ENCODE measurements around the gene SRGAP3. TPM values are rescaled to one million over a fixed set of nuclear protein-coding genes. Genes with fewer than 3 reads are reported as not detected.

The SRGAP3 gene
- total RNA-seq, 5 donors from 2014 or later (not counting 1 experiment from before 2014, with no cell fraction given) = 1.4 to 4.4 (median 2.8) TPM

- no peaks in the 10 kb centered on the region for H3K36me3 Mint-ChIP-seq
- H3K27me3 ChIP-seq (replicated peaks in 1 of 2; ENCODE audit: control insufficient read depth in 2 of 2, extremely low read depth in 1 of 2, insufficient read depth in 2 of 2, low read length in 1 of 2) = no peaks in the 10 kb centered on the region
These were observed 23.1 kb downstream of the SRGAP3 start for GRCh38 chr3:9226326-9226725.

DNA sequence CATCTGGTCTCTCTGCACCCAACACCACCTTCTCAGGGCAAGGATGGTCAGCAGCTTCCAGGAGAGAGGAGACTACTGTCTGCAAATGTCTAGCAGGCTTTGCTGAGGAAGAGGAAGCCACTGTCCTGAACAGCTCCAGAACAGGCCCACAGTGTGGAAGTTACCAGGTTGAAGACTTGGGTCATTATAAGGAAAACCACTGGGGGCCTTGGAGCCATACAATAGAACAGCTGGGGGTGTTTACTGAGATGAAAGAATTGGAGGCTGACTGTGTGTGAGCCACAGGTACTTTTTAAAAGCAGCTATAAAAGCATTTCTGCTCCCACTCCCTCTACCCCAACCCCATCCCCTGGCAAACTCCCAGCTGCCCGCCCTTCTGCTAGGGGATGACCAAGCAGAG, 24.2 kb downstream of the SRGAP3 start:
- H3K4me3 ChIP-seq (ENCODE audit: control insufficient read depth in 1 of 2, extremely low read depth in 1 of 2, low read length in 1 of 2) = no peak overlapping the region
- DNase-seq = no peak
- Mint-ChIP-seq H3K27me3 (no peaks in the 10 kb centered on the region), H3K9me3 (no peaks in the 10 kb centered on the region), H3K36me3 (no peaks in the 10 kb centered on the region), H3K4me3 (no peak overlapping the region), H3K27ac (no peak overlapping the region), H3K4me1 (peaks cover 0 to 4% (median 0%) of the 10 kb centered on the region in 3 donors)
- WGBS (ENCODE audit: insufficient coverage) = 100% methylated on average over 1 of the region's 1 CpG
- no peak overlapping the region for H3K27ac ChIP-seq (ENCODE audit: low read length)
- ChIA-PET POLR2A (no interaction called here), CTCF (no interaction called here)
- H3K36me3 ChIP-seq (ENCODE audit: control insufficient read depth in 2 of 2, extremely low read depth in 1 of 2, insufficient read depth in 1 of 2, low read length in 1 of 2) = no peaks in the 10 kb centered on the region
- H3K9me3 ChIP-seq = no peaks in the 10 kb centered on the region
- no peaks in the 10 kb centered on the region for H3K4me1 ChIP-seq (ENCODE audit: control insufficient read depth in 1 of 2, extremely low read depth in 1 of 2, insufficient read depth in 2 of 2, low read length in 2 of 2)
- ATAC-seq (replicated peaks in 1 of 4) = no peak
- no peaks in the 10 kb centered on the region for H3K27me3 ChIP-seq (replicated peaks in 1 of 2; ENCODE audit: control insufficient read depth in 2 of 2, extremely low read depth in 1 of 2, insufficient read depth in 2 of 2, low read length in 1 of 2)

More at GRCh38 chr3:9226326-9226725, 23.1 kb downstream of the SRGAP3 start:
- Mint-ChIP-seq H3K27me3 (no peaks in the 10 kb centered on the region), H3K4me3 (no peak overlapping the region), H3K4me1 (peaks cover 0 to 4% (median 0%) of the 10 kb centered on the region in 3 donors), H3K27ac (no peak overlapping the region), H3K9me3 (no peaks in the 10 kb centered on the region)
- no peak overlapping the region for H3K4me3 ChIP-seq (ENCODE audit: control insufficient read depth in 1 of 2, extremely low read depth in 1 of 2, low read length in 1 of 2)
- H3K36me3 ChIP-seq (ENCODE audit: control insufficient read depth in 2 of 2, extremely low read depth in 1 of 2, insufficient read depth in 1 of 2, low read length in 1 of 2) = no peaks in the 10 kb centered on the region
- ChIA-PET CTCF (no interaction called here), POLR2A (no interaction called here)
- H3K4me1 ChIP-seq (ENCODE audit: control insufficient read depth in 1 of 2, extremely low read depth in 1 of 2, insufficient read depth in 2 of 2, low read length in 2 of 2) = no peaks in the 10 kb centered on the region
- H3K9me3 ChIP-seq = no peaks in the 10 kb centered on the region
- ATAC-seq (replicated peaks in 1 of 4) (no peak), DNase-seq (no peak)
- H3K27ac ChIP-seq (ENCODE audit: low read length) = no peak overlapping the region
- 68% methylated on average over 4 of the region's 4 CpGs for WGBS (ENCODE audit: insufficient coverage)

DNA sequence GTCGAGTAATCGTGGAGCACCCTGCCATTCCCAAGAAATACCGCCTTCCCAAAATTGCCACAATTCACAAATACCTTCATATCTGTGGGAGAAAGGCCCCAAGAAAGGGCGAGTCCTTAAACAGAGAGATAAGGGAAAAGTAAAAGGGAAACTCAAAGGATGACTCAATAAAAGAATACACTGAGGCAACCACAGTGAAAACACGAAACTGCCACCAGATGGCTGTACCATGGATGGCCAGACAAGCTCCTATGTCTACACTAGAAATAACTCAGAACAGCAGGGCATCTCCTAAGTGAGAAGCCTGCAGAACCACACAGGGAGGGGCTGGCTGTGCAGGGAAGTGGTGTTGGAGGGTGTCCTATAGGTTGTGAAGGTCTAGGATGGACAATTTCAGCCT, 25.0 kb downstream of the SRGAP3 start:
- Histone ChIP-seq H3K36me3 (ENCODE audit: control insufficient read depth in 2 of 2, extremely low read depth in 1 of 2, insufficient read depth in 1 of 2, low read length in 1 of 2) (no peaks in the 10 kb centered on the region), H3K9me3 (no peaks in the 10 kb centered on the region), H3K27me3 (replicated peaks in 1 of 2; ENCODE audit: control insufficient read depth in 2 of 2, extremely low read depth in 1 of 2, insufficient read depth in 2 of 2, low read length in 1 of 2) (no peaks in the 10 kb centered on the region), H3K27ac (ENCODE audit: low read length) (no peak overlapping the region), H3K4me3 (ENCODE audit: control insufficient read depth in 1 of 2, extremely low read depth in 1 of 2, low read length in 1 of 2) (no peak overlapping the region), H3K4me1 (ENCODE audit: control insufficient read depth in 1 of 2, extremely low read depth in 1 of 2, insufficient read depth in 2 of 2, low read length in 2 of 2) (no peaks in the 10 kb centered on the region)
- Mint-ChIP-seq H3K4me3 (no peak overlapping the region), H3K9me3 (no peaks in the 10 kb centered on the region), H3K4me1 (peaks cover 0 to 4% (median 0%) of the 10 kb centered on the region in 3 donors), H3K36me3 (no peaks in the 10 kb centered on the region), H3K27me3 (no peaks in the 10 kb centered on the region), H3K27ac (no peak overlapping the region)
- CTCF ChIA-PET = no interaction called here
- DNase-seq (no peak), ATAC-seq (replicated peaks in 1 of 4) (no peak)
- POLR2A ChIA-PET = no interaction called here
- no CpG with 5 or more reads among the region's 5 CpGs for WGBS (ENCODE audit: insufficient coverage)

GRCh38 chr3:9223672-9224071, 25.8 kb downstream of the SRGAP3 start:
- ATAC-seq (replicated peaks in 1 of 4) (no peak), DNase-seq (no peak)
- H3K27ac ChIP-seq (ENCODE audit: low read length) = no peak overlapping the region
- Mint-ChIP-seq H3K9me3 (no peaks in the 10 kb centered on the region), H3K27ac (no peak overlapping the region), H3K36me3 (no peaks in the 10 kb centered on the region), H3K4me1 (peaks cover 0 to 4% (median 0%) of the 10 kb centered on the region in 3 donors), H3K4me3 (no peak overlapping the region), H3K27me3 (no peaks in the 10 kb centered on the region)
- WGBS (ENCODE audit: insufficient coverage) = 90% methylated on average over 4 of the region's 6 CpGs
- H3K4me3 ChIP-seq (ENCODE audit: control insufficient read depth in 1 of 2, extremely low read depth in 1 of 2, low read length in 1 of 2) = no peak overlapping the region
- H3K36me3 ChIP-seq (ENCODE audit: control insufficient read depth in 2 of 2, extremely low read depth in 1 of 2, insufficient read depth in 1 of 2, low read length in 1 of 2) = no peaks in the 10 kb centered on the region
- H3K4me1 ChIP-seq (ENCODE audit: control insufficient read depth in 1 of 2, extremely low read depth in 1 of 2, insufficient read depth in 2 of 2, low read length in 2 of 2) = no peaks in the 10 kb centered on the region
- ChIA-PET POLR2A (no interaction called here), CTCF (no interaction called here)
- no peaks in the 10 kb centered on the region for H3K9me3 ChIP-seq
- no peaks in the 10 kb centered on the region for H3K27me3 ChIP-seq (replicated peaks in 1 of 2; ENCODE audit: control insufficient read depth in 2 of 2, extremely low read depth in 1 of 2, insufficient read depth in 2 of 2, low read length in 1 of 2)

- peaks cover 0 to 4% (median 0%) of the 10 kb centered on the region in 3 donors for H3K4me1 Mint-ChIP-seq
- H3K27ac Mint-ChIP-seq = no peak overlapping the region
- Histone ChIP-seq H3K4me1 (ENCODE audit: control insufficient read depth in 1 of 2, extremely low read depth in 1 of 2, insufficient read depth in 2 of 2, low read length in 2 of 2) (no peaks in the 10 kb centered on the region), H3K9me3 (no peaks in the 10 kb centered on the region), H3K27me3 (replicated peaks in 1 of 2; ENCODE audit: control insufficient read depth in 2 of 2, extremely low read depth in 1 of 2, insufficient read depth in 2 of 2, low read length in 1 of 2) (no peaks in the 10 kb centered on the region), H3K36me3 (ENCODE audit: control insufficient read depth in 2 of 2, extremely low read depth in 1 of 2, insufficient read depth in 1 of 2, low read length in 1 of 2) (no peaks in the 10 kb centered on the region), H3K27ac (ENCODE audit: low read length) (no peak overlapping the region), H3K4me3 (ENCODE audit: control insufficient read depth in 1 of 2, extremely low read depth in 1 of 2, low read length in 1 of 2) (no peak overlapping the region)
- no peaks in the 10 kb centered on the region for H3K36me3 Mint-ChIP-seq
- no peaks in the 10 kb centered on the region for H3K9me3 Mint-ChIP-seq
- POLR2A ChIA-PET = no interaction called here
- WGBS (ENCODE audit: insufficient coverage) = 100% methylated on average over 1 of the region's 2 CpGs
- CTCF ChIA-PET = no interaction called here
- DNase-seq (no peak), ATAC-seq (replicated peaks in 1 of 4) (no peak)
- H3K4me3 Mint-ChIP-seq = no peak overlapping the region
- H3K27me3 Mint-ChIP-seq = no peaks in the 10 kb centered on the region
These were observed 26.3 kb downstream of the SRGAP3 start for GRCh38 chr3:9222956-9223639.

DNA sequence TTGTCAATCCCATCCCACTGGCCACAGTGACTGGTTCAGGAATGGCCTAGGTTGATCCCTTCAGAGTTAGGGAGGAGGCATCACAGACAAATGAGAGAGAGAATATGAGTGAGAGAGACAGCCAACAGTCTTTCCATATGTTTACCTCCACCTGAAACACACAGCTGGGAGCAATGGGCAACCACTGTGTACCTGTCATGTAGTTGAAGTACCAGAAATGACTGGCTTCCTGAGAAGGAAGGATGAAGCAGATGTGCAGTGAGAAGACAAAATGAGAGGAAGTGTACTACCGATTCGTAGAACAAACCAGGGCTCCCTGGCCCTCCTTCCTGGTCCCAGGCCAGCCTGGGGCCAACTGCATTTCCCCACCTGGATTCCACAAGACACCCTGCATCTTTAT, 27.4 kb downstream of the SRGAP3 start:
- DNase-seq (no peak), ATAC-seq (replicated peaks in 1 of 4) (no peak)
- Histone ChIP-seq H3K36me3 (ENCODE audit: control insufficient read depth in 2 of 2, extremely low read depth in 1 of 2, insufficient read depth in 1 of 2, low read length in 1 of 2) (no peaks in the 10 kb centered on the region), H3K27me3 (replicated peaks in 1 of 2; ENCODE audit: control insufficient read depth in 2 of 2, extremely low read depth in 1 of 2, insufficient read depth in 2 of 2, low read length in 1 of 2) (no peaks in the 10 kb centered on the region), H3K9me3 (no peaks in the 10 kb centered on the region), H3K4me1 (ENCODE audit: control insufficient read depth in 1 of 2, extremely low read depth in 1 of 2, insufficient read depth in 2 of 2, low read length in 2 of 2) (no peaks in the 10 kb centered on the region), H3K27ac (ENCODE audit: low read length) (no peak overlapping the region), H3K4me3 (ENCODE audit: control insufficient read depth in 1 of 2, extremely low read depth in 1 of 2, low read length in 1 of 2) (no peak overlapping the region)
- ChIA-PET POLR2A (no interaction called here), CTCF (no interaction called here)
- WGBS (ENCODE audit: insufficient coverage) = no CpG with 5 or more reads among the region's 2 CpGs
- Mint-ChIP-seq H3K9me3 (no peaks in the 10 kb centered on the region), H3K4me3 (no peak overlapping the region), H3K27me3 (no peaks in the 10 kb centered on the region), H3K36me3 (no peaks in the 10 kb centered on the region), H3K27ac (no peak overlapping the region), H3K4me1 (peaks cover 0 to 4% (median 0%) of the 10 kb centered on the region in 3 donors)

GRCh38 chr3:9218514-9218846, 31.0 kb downstream of the SRGAP3 start:
- Histone ChIP-seq H3K27ac (ENCODE audit: low read length) (no peak overlapping the region), H3K27me3 (replicated peaks in 1 of 2; ENCODE audit: control insufficient read depth in 2 of 2, extremely low read depth in 1 of 2, insufficient read depth in 2 of 2, low read length in 1 of 2) (no peaks in the 10 kb centered on the region), H3K4me3 (ENCODE audit: control insufficient read depth in 1 of 2, extremely low read depth in 1 of 2, low read length in 1 of 2) (no peak overlapping the region), H3K9me3 (no peaks in the 10 kb centered on the region), H3K36me3 (ENCODE audit: control insufficient read depth in 2 of 2, extremely low read depth in 1 of 2, insufficient read depth in 1 of 2, low read length in 1 of 2) (no peaks in the 10 kb centered on the region), H3K4me1 (ENCODE audit: control insufficient read depth in 1 of 2, extremely low read depth in 1 of 2, insufficient read depth in 2 of 2, low read length in 2 of 2) (no peaks in the 10 kb centered on the region)
- Mint-ChIP-seq H3K9me3 (no peaks in the 10 kb centered on the region), H3K36me3 (no peaks in the 10 kb centered on the region), H3K27ac (no peak overlapping the region), H3K27me3 (no peaks in the 10 kb centered on the region), H3K4me1 (no peaks in the 10 kb centered on the region), H3K4me3 (no peak overlapping the region)
- ATAC-seq (replicated peaks in 1 of 4) = no peak
- no CpG with 5 or more reads among the region's 3 CpGs for WGBS (ENCODE audit: insufficient coverage)
- DNase-seq = no peak
- ChIA-PET CTCF (no interaction called here), POLR2A (no interaction called here)
